Erythroblast (primary cell): Measurements from ENCODE around the gene NIPSNAP2.
"Not testable (repeated sequence)": the region's sequence is repeated elsewhere in the genome, so short reads cannot be mapped to it uniquely, and the experiment has no call there.

Experiments
- GATA1 ChIP-seq: IDR thresholded peaks from 2 replicates; pipeline ENCODE4 v1.6.1; 2011; ENCODE audit warnings: low read depth, mild to moderate bottlenecking, control low read depth, low read length, moderate library complexity
- POLR2A ChIP-seq: IDR thresholded peaks from 2 replicates; pipeline ENCODE4 v1.6.1; 2011; ENCODE audit warnings: mild to moderate bottlenecking, low read length

DNA sequence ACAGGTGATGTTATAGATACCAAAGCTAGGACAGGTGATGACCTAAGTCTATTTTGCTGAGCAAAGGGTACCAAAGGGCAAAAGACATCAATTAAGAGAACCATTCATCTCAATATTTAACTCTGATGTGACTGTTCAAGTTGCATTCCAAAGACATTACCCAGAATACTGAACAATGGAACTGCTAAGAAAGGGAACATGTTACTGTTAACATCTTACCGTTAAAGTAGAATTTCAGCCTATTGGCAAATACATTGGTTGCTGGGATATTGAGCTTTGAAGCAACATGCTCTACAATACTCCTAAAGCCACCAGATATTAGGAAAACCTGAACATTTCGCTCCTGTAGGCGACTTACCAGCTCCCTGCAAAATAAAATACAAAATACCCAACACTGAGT is 52.6 kb downstream of the NIPSNAP2 start:
- not testable (repeated sequence) for TF ChIP-seq POLR2A, GATA1
